GM18507 (cell line): ENCODE measurements around the gene MMD.
"Not testable (repeated sequence)": the region's sequence is repeated elsewhere in the genome, so short reads cannot be mapped to it uniquely, and the experiment has no call there.

Experiments
- DNase-seq: peaks from one replicate; pipeline ENCODE4 v3.0.0; 2011; ENCODE audit warnings: low read depth; ENCODE audit not compliant: insufficient read length; ENCODE audit errors: extremely low spot score
- FAIRE-seq: peaks from 2 replicates; lab custom pipeline; 2011; peaks lifted over from hg19 to GRCh38; lab: Jason Lieb, UNC

Gene MMD

GRCh38 chr17:55421179-55421934 is at the start of gene MMD:
Gene MMD (minus strand): TSS chr17:55421835. CDS start chr17:55421695, 140 bp downstream.
- FAIRE-seq (no peak), DNase-seq (no peak)

GRCh38 chr17:55466671-55467070 is 45.0 kb upstream of the MMD start:
- FAIRE-seq (no peak), DNase-seq (no peak)

GRCh38 chr17:55465771-55466170 is 44.1 kb upstream of the MMD start:
- not testable (repeated sequence) for FAIRE-seq, DNase-seq

GRCh38 chr17:55463600-55463999 is 42.0 kb upstream of the MMD start:
- DNase-seq: no peak
- peak; percentile 86 for FAIRE-seq

GRCh38 chr17:55462711-55463110 is 41.1 kb upstream of the MMD start:
- no peak for DNase-seq
- peak; percentile 12 for FAIRE-seq

GRCh38 chr17:55462234-55462633 is 40.6 kb upstream of the MMD start:
- FAIRE-seq (no peak), DNase-seq (no peak)

GRCh38 chr17:55458978-55459377 is 37.3 kb upstream of the MMD start:
- peak; percentile 15 for FAIRE-seq

GRCh38 chr17:55458287-55458900 is 36.8 kb upstream of the MMD start:
- no peak for FAIRE-seq

More at GRCh38 chr17:55458978-55459377, 37.3 kb upstream of the MMD start:
- DNase-seq: no peak

GRCh38 chr17:55456307-55457240 is 34.9 kb upstream of the MMD start:
- DNase-seq (no peak), FAIRE-seq (no peak)

More at GRCh38 chr17:55458287-55458900, 36.8 kb upstream of the MMD start:
- no peak for DNase-seq

GRCh38 chr17:55454906-55455474 is 33.4 kb upstream of the MMD start:
- FAIRE-seq (no peak), DNase-seq (no peak)

GRCh38 chr17:55453839-55454557 is 32.4 kb upstream of the MMD start:
- DNase-seq (no peak), FAIRE-seq (no peak)

GRCh38 chr17:55452139-55452790 is 30.6 kb upstream of the MMD start:
- FAIRE-seq (peak; percentile 15), DNase-seq (no peak)

GRCh38 chr17:55451758-55452138 is 30.1 kb upstream of the MMD start:
- no peak for FAIRE-seq
- DNase-seq: no peak

GRCh38 chr17:55451203-55451641 is 29.6 kb upstream of the MMD start:
- DNase-seq (no peak), FAIRE-seq (no peak)

GRCh38 chr17:55450232-55450825 is 28.7 kb upstream of the MMD start:
- FAIRE-seq: no peak
- no peak for DNase-seq

GRCh38 chr17:55448681-55449080 is 27.0 kb upstream of the MMD start:
- DNase-seq (no peak), FAIRE-seq (no peak)

- no peak for DNase-seq
Observed at GRCh38 chr17:55446581-55447205, 25.1 kb upstream of the MMD start.

GRCh38 chr17:55446004-55446403 is 24.4 kb upstream of the MMD start:
- not testable (repeated sequence) for DNase-seq, FAIRE-seq

More at GRCh38 chr17:55446581-55447205, 25.1 kb upstream of the MMD start:
- peak; percentile 9 for FAIRE-seq
